Head of caudate nucleus (tissue), 42 donors: ENCODE results near the gene SNTA1.
"Not testable (repeated sequence)": the region's sequence is repeated elsewhere in the genome, so short reads cannot be mapped to it uniquely, and the experiment has no call there.

Experiments
- DNase-seq, 42 donors: peaks; one replicate each; pipeline versions ENCODE4 v3.0.0 to v3.0.0-alpha.2; 2020 to 2021; ENCODE audit warnings: mixed read lengths in 7 of 42
- intact Hi-C: fragments of 100-400 bp; cut with DNase I; formaldehyde crosslinking; loops from one replicate; pipeline ENCODE4 v1.15.0; 2022

SNTA1 gene

GRCh38 chr20:33443512-33444239 lies at the start of gene SNTA1:
TSS of gene SNTA1 (minus strand) at chr20:33443763. CDS start at chr20:33443620, 143 bp downstream.
- DNase-seq: peak; percentile 73 to 92 (median 84)
- intact Hi-C loops: no loop called here

GRCh38 chr20:33490934-33491656 lies 47.5 kb upstream of the SNTA1 start:
- intact Hi-C loops: no loop called here
- DNase-seq: no peak

- DNase-seq: peak in 22 of 42 donors; percentile 8 to 74 (median 50)
- intact Hi-C loops: no loop called here
Observed at GRCh38 chr20:33490023-33490933, 46.7 kb upstream of the SNTA1 start, which contains the start of gene CBFA2T2. TSS of gene CBFA2T2 (plus strand) at chr20:33490096. CDS start at chr20:33490268, 172 bp downstream.

- intact Hi-C loops: no loop called here
- peak; percentile 99 to 100 (median 100) for DNase-seq
Observed at GRCh38 chr20:33489495-33490022, 46.0 kb upstream of the SNTA1 start.

- intact Hi-C loops: not testable (repeated sequence)
- peak in 3 of 42 donors; percentile 7 to 22 (median 15) for DNase-seq
Observed at GRCh38 chr20:33488661-33489494, 45.3 kb upstream of the SNTA1 start.

- DNase-seq: peak in 1 of 42 donors; percentile 14
- intact Hi-C loops: no loop called here
Observed at GRCh38 chr20:33488201-33488600, 44.6 kb upstream of the SNTA1 start.

- peak in 1 of 42 donors; percentile 3 for DNase-seq
- intact Hi-C loops: not testable (repeated sequence)
Observed at GRCh38 chr20:33483186-33483585, 39.6 kb upstream of the SNTA1 start.

- intact Hi-C loops: no loop called here
Observed at GRCh38 chr20:33482581-33482980, 39.0 kb upstream of the SNTA1 start.

GRCh38 chr20:33481431-33481941 lies 37.9 kb upstream of the SNTA1 start:
- intact Hi-C loops: no loop called here
- no peak for DNase-seq

More at GRCh38 chr20:33482581-33482980, 39.0 kb upstream of the SNTA1 start:
- DNase-seq: no peak

- intact Hi-C loops: no loop called here
- peak in 1 of 42 donors; percentile 1 for DNase-seq
Observed at GRCh38 chr20:33480048-33480447, 36.5 kb upstream of the SNTA1 start.

GRCh38 chr20:33477386-33478234 lies 34.0 kb upstream of the SNTA1 start:
- intact Hi-C loops: no loop called here
- DNase-seq: no peak

GRCh38 chr20:33475381-33476152 lies 32.0 kb upstream of the SNTA1 start:
- DNase-seq: peak in 21 of 42 donors; percentile 7 to 64 (median 33)
- intact Hi-C loops: no loop called here

- no peak for DNase-seq
- intact Hi-C loops: no loop called here
Observed at GRCh38 chr20:33474963-33475362, 31.4 kb upstream of the SNTA1 start.

GRCh38 chr20:33474097-33474873 lies 30.7 kb upstream of the SNTA1 start:
- peak in 1 of 42 donors; percentile 11 for DNase-seq
- intact Hi-C loops: no loop called here

GRCh38 chr20:33472868-33473435 lies 29.4 kb upstream of the SNTA1 start:
- no peak for DNase-seq

More at GRCh38 chr20:33472868-33473435, 29.4 kb upstream of the SNTA1 start:
- intact Hi-C loops: no loop called here
